ENCODE measurements around the gene SEC31A. TPM values are rescaled to one million over a fixed set of nuclear protein-coding genes. Genes with fewer than 3 reads are reported as not detected.

SEC31A gene
- total RNA-seq, 6 experiments from 2014 or later = 304 to 395 (median 384) TPM

GRCh38 chr4:82906469-82906868 is 15.5 kb upstream of the SEC31A start:
- peaks cover 5% of the 10 kb centered on the region for H3K36me3 Mint-ChIP-seq (ENCODE audit: low read depth)
- no peak for DNase-seq
- H3K27ac Mint-ChIP-seq = no peak overlapping the region
- H3K4me3 Mint-ChIP-seq = no peak overlapping the region
- H3K4me1 Mint-ChIP-seq (ENCODE audit: low read depth) = peaks cover 11% of the 10 kb centered on the region
- TF ChIP-seq CTCF (IDR thresholded peaks at IDR 0.05) = no peak
- H3K27me3 Mint-ChIP-seq (ENCODE audit: insufficient read depth) = no peaks in the 10 kb centered on the region
- no peaks in the 10 kb centered on the region for H3K9me3 Mint-ChIP-seq

- DNase-seq = peak; percentile 42
- Mint-ChIP-seq H3K27ac (no peak overlapping the region; the same call in 1 of the 2 replicates), H3K36me3 (ENCODE audit: low read depth) (no peaks in the 10 kb centered on the region), H3K4me3 (no peak overlapping the region), H3K27me3 (ENCODE audit: insufficient read depth) (no peaks in the 10 kb centered on the region), H3K4me1 (ENCODE audit: low read depth) (peaks cover 11% of the 10 kb centered on the region), H3K9me3 (no peaks in the 10 kb centered on the region)
- TF ChIP-seq CTCF (IDR thresholded peaks at IDR 0.05) = no peak
These were observed 14.3 kb upstream of the SEC31A start for GRCh38 chr4:82905205-82905604.

- Mint-ChIP-seq H3K4me1 (ENCODE audit: low read depth) (peaks cover 16% of the 10 kb centered on the region), H3K9me3 (no peaks in the 10 kb centered on the region), H3K4me3 (no peak overlapping the region), H3K36me3 (ENCODE audit: low read depth) (no peaks in the 10 kb centered on the region), H3K27ac (no peak overlapping the region), H3K27me3 (ENCODE audit: insufficient read depth) (no peaks in the 10 kb centered on the region)
- TF ChIP-seq CTCF (IDR thresholded peaks at IDR 0.05) = no peak
- no peak for DNase-seq
These were observed 12.8 kb upstream of the SEC31A start for GRCh38 chr4:82903737-82904136.

- Mint-ChIP-seq H3K4me3 (no peak overlapping the region), H3K9me3 (no peaks in the 10 kb centered on the region), H3K27me3 (ENCODE audit: insufficient read depth) (no peaks in the 10 kb centered on the region), H3K36me3 (ENCODE audit: low read depth) (peaks cover 13% of the 10 kb centered on the region; the same call in 1 of the 2 replicates), H3K27ac (no peak overlapping the region), H3K4me1 (ENCODE audit: low read depth) (peaks cover 33% of the 10 kb centered on the region)
- DNase-seq = no peak
- no peak for TF ChIP-seq CTCF (IDR thresholded peaks at IDR 0.05)
These were observed 10.3 kb upstream of the SEC31A start for GRCh38 chr4:82901183-82901718.

- no peak within 1 kb of the TSS for H3K4me3 Mint-ChIP-seq
These were observed 9.6 kb upstream of the SEC31A start, which contains the start of gene THAP9 for GRCh38 chr4:82900411-82901182. THAP9 (plus strand) TSS chr4:82900735; CDS start chr4:82900803, 68 bp downstream.

More at GRCh38 chr4:82900411-82901182, 9.6 kb upstream of the SEC31A start, which contains the start of gene THAP9:
- peaks cover 28% of the 10 kb centered on the region for H3K4me1 Mint-ChIP-seq (ENCODE audit: low read depth)
- H3K9me3 Mint-ChIP-seq = no peaks in the 10 kb centered on the region
- H3K27ac Mint-ChIP-seq = no peak within 1 kb of the TSS
- no peaks in the 10 kb centered on the region for H3K27me3 Mint-ChIP-seq (ENCODE audit: insufficient read depth)
- TF ChIP-seq CTCF (IDR thresholded peaks at IDR 0.05) = no peak
- H3K36me3 Mint-ChIP-seq (ENCODE audit: low read depth) = peaks cover 17% of the 10 kb centered on the region; the same call in 1 of the 2 replicates
- DNase-seq = peak; percentile 100

All from HFFc6 (cell line).